GM18909 (cell line): ENCODE data around the gene SLC5A12.
"Not testable (repeated sequence)": the region's sequence is repeated elsewhere in the genome, so short reads cannot be mapped to it uniquely, and the experiment has no call there.

Source experiments
- ATAC-seq: cut with Tn5 transposase; IDR thresholded peaks from one replicate; pipeline ENCODE4 v1.9.1; 2021; ENCODE audit warnings: mild to moderate bottlenecking; ENCODE audit not compliant: unreplicated experiment, poor library complexity

Gene SLC5A12

GRCh38 chr11:26665036-26665435 lies 56.8 kb downstream of the SLC5A12 start:
- no peak for ATAC-seq

GRCh38 chr11:26662916-26663315 lies 58.9 kb downstream of the SLC5A12 start:
- no peak for ATAC-seq

GRCh38 chr11:26655287-26655686 lies 66.6 kb downstream of the SLC5A12 start:
- ATAC-seq: no peak

- no peak for ATAC-seq
Measured at GRCh38 chr11:26651916-26652315, 69.9 kb downstream of the SLC5A12 start.

- ATAC-seq: peak; percentile 92
Measured at GRCh38 chr11:26649884-26650283, 72.0 kb downstream of the SLC5A12 start.

- not testable (repeated sequence) for ATAC-seq
Measured at GRCh38 chr11:26643314-26643713, 78.5 kb downstream of the SLC5A12 start.

GRCh38 chr11:26632691-26633159 lies 89.1 kb downstream of the SLC5A12 start:
- peak; percentile 42 for ATAC-seq

GRCh38 chr11:26626346-26626745 lies 95.5 kb downstream of the SLC5A12 start:
- no peak for ATAC-seq

GRCh38 chr11:26623076-26623659 lies 98.7 kb downstream of the SLC5A12 start:
- ATAC-seq: no peak

- no peak for ATAC-seq
Measured at GRCh38 chr11:26622181-26622580, 99.7 kb downstream of the SLC5A12 start.

GRCh38 chr11:26621132-26621531 lies 100.7 kb downstream of the SLC5A12 start:
- no peak for ATAC-seq

- no peak for ATAC-seq
Measured at GRCh38 chr11:26620282-26621045, 101.4 kb downstream of the SLC5A12 start.

- no peak for ATAC-seq
Measured at GRCh38 chr11:26618441-26618840, 103.4 kb downstream of the SLC5A12 start.
